Thyroid gland (tissue), 4 donors: Measurements from ENCODE around the gene CD300E. TPM values are rescaled to one million over a fixed set of nuclear protein-coding genes. Genes with fewer than 3 reads are reported as not detected.

Experiments
- DNase-seq, 2 donors: peaks; one replicate each; pipeline ENCODE4 v3.0.0-alpha.2; 2019
- H3K27ac ChIP-seq, 3 donors: fragments of 200-600 bp; sonication (generic); 1 replicate in 2 of 3; 2 replicates in 1 of 3; pipeline ENCODE4 v1.5.1; 2016 to 2019; ENCODE audit warnings: mild to moderate bottlenecking in 1 of 3, moderate library complexity in 1 of 3
- H3K27me3 ChIP-seq: fragments of 200-600 bp; sonication (generic); one replicate; pipeline ENCODE4 v1.5.1; 2019
- H3K36me3 ChIP-seq, 2 donors: fragments of 200-600 bp; sonication (generic); one replicate each; pipeline ENCODE4 v1.5.1; 2016 to 2019
- H3K4me1 ChIP-seq, 2 donors: fragments of 200-600 bp; sonication (generic); one replicate each; pipeline ENCODE4 v1.5.1; 2017 to 2019
- H3K4me3 ChIP-seq, 3 donors: fragments of 200-600 bp; sonication (generic); replicated peaks in 1 of 3; 1 replicate in 2 of 3; 2 replicates in 1 of 3; pipeline ENCODE4 v1.5.1; 2016; ENCODE audit warnings: mild to moderate bottlenecking in 1 of 3
- H3K9me3 ChIP-seq: fragments of 200-600 bp; sonication (generic); one replicate; pipeline ENCODE4 v1.5.1; 2017
- POLR2A ChIP-seq, 2 donors: fragments of 450-650 bp; IDR thresholded peaks; one replicate each; pipeline ENCODE4 v1.6.1; 2017; ENCODE audit warnings: antibody characterized with exemption in 2 of 2, mild to moderate bottlenecking in 2 of 2, moderate library complexity in 1 of 2
- WGBS, 2 donors: methylation state at CpG; one replicate each; pipeline ENCODE4 v1.1.5; 2017; 5-methylcytosine and 5-hydroxymethylcytosine counted together
- intact Hi-C: fragments of 100-400 bp; cut with DNase I; formaldehyde crosslinking; loops from one replicate; pipeline ENCODE4 v1.15.1; 2023
- total RNA-seq, 4 donors: library from RNA; depleted of rRNA; stranded (reverse); fragments of >200 nt; gene quantifications; one replicate each; pipeline ENCODE4 v1.2.3, GENCODE V29; 2016
- TF ChIP-seq, protein P1 (sequence below), 6 experiments: fragments of 200-600 bp in 3 of 6; fragments of 450-650 bp in 3 of 6; sonication (generic) in 3 of 6; IDR thresholded peaks; one replicate each; pipeline ENCODE4 v1.5.1; 2016 to 2019; ENCODE audit warnings: antibody characterized with exemption in 6 of 6, mild to moderate bottlenecking in 2 of 6, inconsistent platforms in 1 of 6, moderate library complexity in 1 of 6

CD300E gene
- total RNA-seq, 4 donors from 2014 or later, result not detected

DNA sequence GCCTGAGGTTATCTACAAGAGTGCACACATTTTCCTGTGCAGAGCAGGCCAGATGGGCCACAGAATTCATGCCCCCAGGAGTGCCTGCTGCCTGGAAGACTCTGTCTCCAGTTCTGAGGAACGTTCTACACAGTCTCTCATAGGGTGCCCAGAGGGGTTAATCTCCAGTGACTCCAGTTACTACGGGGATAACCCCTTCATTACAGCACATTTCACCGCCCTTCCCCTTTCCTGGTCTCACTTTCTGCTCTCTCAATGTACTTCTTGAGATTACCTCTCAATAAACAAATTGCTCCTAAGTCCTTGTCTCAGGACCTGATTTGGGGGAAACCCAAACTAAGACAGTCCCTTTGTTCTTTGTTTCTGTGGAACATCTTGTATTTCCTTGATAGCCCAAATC, 62.0 kb downstream of the CD300E start:
- Histone ChIP-seq H3K4me3 (no peak overlapping the region), H3K27me3 (no peaks in the 10 kb centered on the region), H3K4me1 (no peaks in the 10 kb centered on the region), H3K27ac (no peak overlapping the region), H3K36me3 (no peaks in the 10 kb centered on the region), H3K9me3 (no peaks in the 10 kb centered on the region)
- no peak for DNase-seq
- TF ChIP-seq, protein P1, sequence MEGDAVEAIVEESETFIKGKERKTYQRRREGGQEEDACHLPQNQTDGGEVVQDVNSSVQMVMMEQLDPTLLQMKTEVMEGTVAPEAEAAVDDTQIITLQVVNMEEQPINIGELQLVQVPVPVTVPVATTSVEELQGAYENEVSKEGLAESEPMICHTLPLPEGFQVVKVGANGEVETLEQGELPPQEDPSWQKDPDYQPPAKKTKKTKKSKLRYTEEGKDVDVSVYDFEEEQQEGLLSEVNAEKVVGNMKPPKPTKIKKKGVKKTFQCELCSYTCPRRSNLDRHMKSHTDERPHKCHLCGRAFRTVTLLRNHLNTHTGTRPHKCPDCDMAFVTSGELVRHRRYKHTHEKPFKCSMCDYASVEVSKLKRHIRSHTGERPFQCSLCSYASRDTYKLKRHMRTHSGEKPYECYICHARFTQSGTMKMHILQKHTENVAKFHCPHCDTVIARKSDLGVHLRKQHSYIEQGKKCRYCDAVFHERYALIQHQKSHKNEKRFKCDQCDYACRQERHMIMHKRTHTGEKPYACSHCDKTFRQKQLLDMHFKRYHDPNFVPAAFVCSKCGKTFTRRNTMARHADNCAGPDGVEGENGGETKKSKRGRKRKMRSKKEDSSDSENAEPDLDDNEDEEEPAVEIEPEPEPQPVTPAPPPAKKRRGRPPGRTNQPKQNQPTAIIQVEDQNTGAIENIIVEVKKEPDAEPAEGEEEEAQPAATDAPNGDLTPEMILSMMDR (IDR thresholded peaks at IDR 0.05), result no peak
- TF ChIP-seq POLR2A (IDR thresholded peaks at IDR 0.05), result no peak
- WGBS, 2 donors, result 63 to 71% methylated on average over 3 of the region's 3 CpGs
- intact Hi-C loops, result no loop called here

Other genes with a start within 250 kb of the CD300E start
- gene GPRC5C, start 191.7 kb downstream of the CD300E start, total RNA-seq, result 100 to 1,000 TPM in 3 of 4 donors, 10 to 100 TPM in 1; 73.2 to 194 (median 163) TPM
- 1 to 10 TPM in 2 of 4 donors, under 1 TPM in 2; 0.78 to 5.8 (median 2.1) TPM for gene CD300A, start 157.1 kb downstream of the CD300E start, total RNA-seq
- not detected for gene CD300LB, start 92.3 kb downstream of the CD300E start, total RNA-seq
- 1 to 10 TPM in 2 of 4 donors, under 1 TPM in 1, not detected in 1; 0.45 to 1.2 (median 1.1) TPM for gene CD300C, start 77.6 kb downstream of the CD300E start, total RNA-seq
- not detected for gene CD300H, start 56.2 kb downstream of the CD300E start, total RNA-seq
- not detected for gene CD300LD, start 31.5 kb downstream of the CD300E start, total RNA-seq
- not detected for gene CD300LF, start 89.2 kb upstream of the CD300E start, total RNA-seq
- 1 to 10 TPM in 1 of 4 donors, under 1 TPM in 3; 0.33 to 1.8 (median 0.39) TPM for gene RAB37, start 113.5 kb upstream of the CD300E start, total RNA-seq
- gene NHERF1, start 124.9 kb upstream of the CD300E start, total RNA-seq, result 10 to 100 TPM; 21.9 to 63.4 (median 43.8) TPM
- 10 to 100 TPM; 33.1 to 46.5 (median 41.4) TPM for gene NAT9, start 152.6 kb upstream of the CD300E start, total RNA-seq
- gene GRIN2C, start 236.1 kb upstream of the CD300E start, total RNA-seq, result 100 to 1,000 TPM in 2 of 4 donors, 10 to 100 TPM in 2; 63.4 to 120 (median 94.0) TPM
- 10 to 100 TPM in 2 of 4 donors, 1 to 10 TPM in 2; 5.9 to 18.6 (median 10.2) TPM for gene FDXR, start 249.3 kb upstream of the CD300E start, total RNA-seq